ENCODE measurements around the gene ZNF554.
"Not testable (repeated sequence)": the region's sequence is repeated elsewhere in the genome, so short reads cannot be mapped to it uniquely, and the experiment has no call there.

ZNF554 gene

DNA sequence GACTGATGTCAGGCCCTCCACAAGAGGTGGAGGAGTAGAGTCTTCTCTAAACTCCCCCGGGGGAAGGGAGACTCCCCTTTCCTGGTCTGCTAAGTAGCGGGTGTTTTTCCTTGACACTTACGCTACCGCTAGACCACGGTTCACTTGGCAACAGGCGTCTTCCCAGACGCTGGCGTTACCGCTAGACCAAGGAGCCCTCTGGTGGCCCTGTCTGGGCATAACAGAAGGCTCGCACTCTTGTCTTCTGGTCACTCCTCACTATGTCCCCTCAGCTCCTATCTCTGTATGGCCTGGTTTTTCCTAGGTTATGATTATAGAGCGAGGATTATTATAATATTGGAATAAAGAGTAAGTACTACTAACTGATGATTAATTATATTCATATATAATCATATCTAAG, 52.5 kb downstream of the ZNF554 start:
- ATAC-seq = not testable (repeated sequence)

- ATAC-seq = no peak
Measured at GRCh38 chr19:2877398-2878331, 58.0 kb downstream of the ZNF554 start.

- ATAC-seq = no peak
Measured at GRCh38 chr19:2883686-2884439, 64.2 kb downstream of the ZNF554 start.

GRCh38 chr19:2885736-2886135, 66.1 kb downstream of the ZNF554 start:
- ATAC-seq = no peak
